Ecto neural progenitor cell (in vitro differentiated cells): ENCODE results near the gene AAMP.
"Not testable (repeated sequence)": the region's sequence is repeated elsewhere in the genome, so short reads cannot be mapped to it uniquely, and the experiment has no call there.

Source experiments
- DNase-seq: peaks from one replicate; pipeline ENCODE4 v3.0.0-alpha.2; 2018; ENCODE audit warnings: low spot score

Gene AAMP

DNA sequence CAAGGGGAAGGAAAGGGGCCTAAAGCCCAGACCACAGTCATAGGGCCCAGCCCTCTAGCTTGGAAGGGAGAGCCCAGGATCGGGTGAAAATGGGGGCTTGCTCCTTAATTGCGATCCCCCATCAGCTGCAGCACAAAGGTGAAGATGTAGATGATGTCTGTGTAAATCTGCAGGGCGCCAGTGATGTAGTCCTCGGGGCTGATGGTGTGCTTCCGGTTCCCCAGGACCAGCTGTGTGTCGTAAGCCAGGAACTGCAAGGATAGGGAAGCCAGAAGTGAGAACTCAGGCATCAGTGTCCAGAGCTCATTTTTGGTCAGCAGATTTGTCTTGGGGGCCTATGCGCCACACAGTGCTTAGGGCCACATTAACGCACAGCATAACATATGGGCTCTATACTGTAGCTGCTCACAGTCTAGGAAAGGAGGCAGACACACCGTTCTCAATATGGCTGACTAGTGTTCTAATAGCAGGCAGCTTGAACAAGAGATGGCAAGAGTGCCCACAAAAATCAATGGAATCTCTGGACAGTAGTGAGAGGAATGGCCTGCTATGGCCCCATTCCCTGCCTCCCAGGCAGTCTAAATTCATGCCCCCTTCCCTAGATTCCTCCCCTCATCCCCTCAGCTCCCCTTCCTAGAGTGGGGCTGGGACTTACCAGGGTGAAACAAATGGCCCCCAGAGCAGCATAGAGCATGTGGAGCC, 5.6 kb upstream of the AAMP start:
- DNase-seq = no peak

DNA sequence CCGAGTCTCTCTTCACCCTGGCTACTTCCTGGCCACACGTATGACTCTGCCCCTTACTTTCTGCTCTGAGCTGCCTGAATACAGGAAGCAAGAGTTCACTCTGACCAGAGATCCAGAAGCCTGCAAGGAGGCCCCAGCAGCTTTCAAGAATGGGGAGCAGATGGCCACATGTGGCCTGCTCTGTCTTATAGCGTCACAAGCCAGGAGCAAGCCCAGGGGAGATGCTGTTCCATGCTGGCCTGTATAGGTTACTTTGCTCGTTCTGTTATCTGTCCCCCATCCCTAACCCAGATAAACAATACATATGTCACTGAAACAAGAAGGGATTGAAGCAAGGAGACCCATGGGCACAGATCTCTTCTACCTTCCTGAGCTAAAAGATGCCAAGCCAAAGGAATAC, 4.6 kb upstream of the AAMP start:
- DNase-seq = no peak

DNA sequence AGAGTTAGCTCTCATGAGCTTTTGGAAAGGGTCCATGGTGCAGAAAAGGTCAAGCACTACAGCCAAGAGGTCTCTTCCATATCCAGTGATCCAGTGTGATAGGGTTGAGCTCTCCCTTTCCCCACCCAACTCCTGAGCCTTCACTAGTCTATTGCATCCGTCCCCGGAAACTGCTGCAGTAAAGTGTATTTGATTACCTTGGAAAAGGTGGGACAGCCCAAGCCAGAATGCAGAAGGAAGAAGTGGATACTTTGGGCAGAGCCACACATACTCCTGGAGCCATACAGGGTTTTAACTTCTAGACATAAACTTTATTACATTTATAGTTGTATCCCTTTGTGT, 3.9 kb upstream of the AAMP start:
- DNase-seq = no peak

DNA sequence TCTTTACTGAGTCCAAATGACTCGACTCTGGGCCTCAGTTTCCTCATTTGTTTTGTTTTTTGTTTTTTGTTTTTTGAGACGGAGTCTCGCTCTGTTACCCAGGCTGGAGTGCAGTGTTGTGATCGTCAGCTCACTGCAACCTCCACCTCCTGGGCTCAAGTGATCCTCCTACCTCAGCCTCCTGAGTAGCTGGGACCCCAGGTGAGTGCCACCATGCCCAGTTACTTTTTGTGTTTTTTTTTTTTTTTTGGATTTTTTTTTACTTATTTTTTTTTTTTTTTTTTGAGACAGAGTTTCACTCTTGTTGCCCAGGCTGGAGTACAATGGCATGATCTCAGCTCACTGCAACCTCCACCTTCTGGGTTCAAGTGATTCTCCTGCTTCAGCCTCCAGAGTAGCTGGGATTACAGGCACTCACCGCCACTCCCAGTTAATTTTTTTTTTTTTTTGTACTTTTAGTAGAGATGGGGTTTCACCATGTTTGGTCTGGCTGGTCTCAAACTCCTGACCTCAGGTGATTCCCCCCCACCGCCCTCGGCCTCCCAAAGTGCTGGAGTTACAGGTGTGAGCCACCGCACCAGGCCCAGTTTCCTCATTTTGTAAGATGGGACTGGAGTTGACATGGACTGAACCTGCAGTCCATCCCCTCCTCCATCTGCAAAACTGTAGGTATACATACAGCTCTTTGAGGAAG, 3.4 kb upstream of the AAMP start:
- DNase-seq = not testable (repeated sequence)

DNA sequence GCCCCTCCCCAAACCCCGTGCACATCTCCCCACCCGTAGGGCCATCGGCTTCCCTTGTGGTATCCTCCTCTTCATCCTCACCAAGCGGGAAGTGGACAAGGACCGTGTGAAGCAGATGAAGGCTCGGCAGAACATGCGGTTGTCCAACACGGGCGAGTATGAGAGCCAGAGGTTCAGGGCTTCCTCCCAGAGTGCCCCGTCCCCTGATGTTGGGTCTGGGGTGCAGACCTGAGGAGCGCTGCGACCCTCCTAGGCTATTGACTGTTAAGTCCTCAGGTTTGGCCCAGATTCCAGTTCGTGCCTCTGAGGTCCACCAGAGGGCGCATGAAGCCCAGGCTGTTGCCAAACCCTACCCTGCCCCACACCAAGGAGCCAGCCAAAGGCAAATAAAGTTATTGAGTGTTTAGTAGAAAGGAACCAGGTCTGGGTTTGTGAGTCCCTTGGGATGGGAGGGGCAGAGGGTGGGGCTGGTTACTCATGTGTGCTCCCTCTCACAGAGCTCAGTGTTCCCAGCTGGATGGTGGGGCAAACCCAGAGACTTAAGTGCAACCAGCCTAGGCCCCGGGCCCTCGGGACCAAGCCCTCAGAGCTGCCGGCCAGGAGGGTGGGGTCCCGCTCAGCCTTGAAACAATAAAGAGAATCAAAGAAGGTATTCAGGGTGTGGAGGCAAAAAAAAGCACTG, 2.7 kb upstream of the AAMP start:
- DNase-seq = peak; percentile 83

DNA sequence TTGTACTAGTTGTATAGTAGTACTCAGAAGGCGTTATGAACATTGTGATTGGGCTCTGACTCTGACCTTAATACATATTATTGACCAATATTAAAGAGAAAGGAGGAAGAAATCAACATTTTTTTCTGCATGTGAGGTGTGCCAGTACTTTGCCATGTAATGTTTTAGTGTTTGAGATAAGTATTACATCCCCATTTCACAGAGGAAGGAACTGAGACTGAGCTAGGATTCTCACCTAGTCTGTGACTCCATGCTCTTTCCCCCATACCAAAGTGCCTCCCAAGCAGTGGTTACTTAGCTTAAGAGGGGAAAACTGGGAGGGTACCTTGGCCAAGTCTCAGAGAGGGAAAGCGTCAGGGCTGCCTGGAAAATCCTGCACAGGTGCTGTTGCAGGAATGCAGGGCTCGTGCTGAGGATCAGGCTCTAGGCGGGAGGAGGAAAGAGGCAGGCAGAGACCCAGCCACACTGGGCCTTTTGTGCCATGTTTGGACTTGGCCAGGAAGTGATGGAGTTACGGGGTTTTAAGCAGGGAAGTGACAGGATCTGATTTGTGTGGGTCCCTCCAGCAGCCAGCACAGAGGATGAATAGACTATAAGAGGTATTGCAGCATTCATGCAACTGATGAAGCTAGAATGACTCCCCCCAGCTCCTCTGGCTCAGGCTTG, 2.1 kb upstream of the AAMP start:
- no peak for DNase-seq

DNA sequence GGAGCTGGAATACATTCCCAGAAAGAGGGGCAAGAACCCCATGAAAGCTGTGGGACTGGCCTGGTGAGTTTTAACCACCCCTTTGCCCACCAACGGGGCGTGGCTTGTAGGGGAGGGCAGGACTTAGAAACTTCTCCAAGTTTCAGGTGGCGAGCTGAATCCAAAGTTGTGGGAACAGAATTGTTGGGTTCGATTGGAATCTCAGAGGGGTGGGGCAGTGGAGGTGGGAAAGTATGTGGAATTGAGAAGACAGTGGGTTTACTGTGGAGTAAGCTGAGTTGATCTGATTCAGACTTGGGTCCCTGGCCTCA, 1.5 kb upstream of the AAMP start:
- DNase-seq = no peak

DNA sequence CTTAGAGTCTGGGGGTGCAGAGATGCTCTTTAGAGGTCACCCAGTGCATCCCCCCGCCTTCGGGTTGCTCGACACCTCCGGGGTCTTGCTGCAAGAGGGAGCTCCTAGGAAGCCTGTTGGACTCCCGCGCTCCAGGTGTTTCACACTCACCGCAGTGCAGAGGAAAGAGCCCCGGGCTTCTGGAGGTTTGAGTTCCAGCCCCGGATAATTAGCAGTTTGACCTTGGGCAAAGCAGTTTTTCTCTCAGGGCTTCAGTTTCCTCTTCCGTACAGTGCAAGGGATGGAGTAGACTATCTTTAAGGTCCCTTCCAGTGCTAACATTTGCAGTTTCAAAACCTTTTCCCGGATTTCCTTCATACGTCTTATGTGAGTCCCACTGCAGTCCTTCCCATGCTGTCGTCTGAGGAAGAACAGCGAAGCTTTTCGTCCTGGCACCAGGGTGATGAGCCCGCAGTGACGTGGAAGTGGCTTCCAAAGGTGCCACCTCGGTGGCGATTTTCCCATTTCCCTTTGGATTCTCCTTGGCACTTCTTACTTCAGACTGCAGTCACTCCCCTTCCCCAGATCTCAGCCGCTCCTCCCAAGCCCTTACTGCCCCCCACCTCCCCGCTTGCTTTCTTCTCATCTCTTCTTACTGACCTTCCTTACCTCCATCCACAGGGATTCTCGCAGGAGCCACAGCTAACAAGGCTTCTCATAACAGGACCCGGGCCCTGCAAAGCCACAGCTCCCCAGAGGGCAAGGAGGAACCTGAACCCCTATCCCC, 967 bp upstream of the AAMP start:
- no peak for DNase-seq

DNA sequence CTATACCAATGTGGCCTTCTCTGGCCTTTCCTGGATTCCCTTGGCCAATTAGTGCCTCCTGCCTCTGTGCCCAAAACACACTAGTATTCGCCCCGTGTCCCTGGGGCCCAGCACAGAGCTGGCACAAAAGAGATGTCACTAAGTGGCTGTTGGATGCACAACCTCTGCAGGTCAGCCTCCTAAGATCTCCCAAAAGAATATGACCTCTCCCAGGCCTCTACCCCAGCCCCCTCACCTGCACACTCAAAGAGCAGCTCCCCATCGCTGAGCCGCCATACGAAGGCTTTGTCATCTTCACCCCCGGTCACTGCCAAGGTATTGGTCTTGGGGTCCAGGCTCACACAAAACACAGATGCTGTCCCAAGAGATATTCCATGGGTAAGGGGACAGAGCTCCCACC, 2.7 kb downstream of the AAMP start:
- DNase-seq = no peak

DNA sequence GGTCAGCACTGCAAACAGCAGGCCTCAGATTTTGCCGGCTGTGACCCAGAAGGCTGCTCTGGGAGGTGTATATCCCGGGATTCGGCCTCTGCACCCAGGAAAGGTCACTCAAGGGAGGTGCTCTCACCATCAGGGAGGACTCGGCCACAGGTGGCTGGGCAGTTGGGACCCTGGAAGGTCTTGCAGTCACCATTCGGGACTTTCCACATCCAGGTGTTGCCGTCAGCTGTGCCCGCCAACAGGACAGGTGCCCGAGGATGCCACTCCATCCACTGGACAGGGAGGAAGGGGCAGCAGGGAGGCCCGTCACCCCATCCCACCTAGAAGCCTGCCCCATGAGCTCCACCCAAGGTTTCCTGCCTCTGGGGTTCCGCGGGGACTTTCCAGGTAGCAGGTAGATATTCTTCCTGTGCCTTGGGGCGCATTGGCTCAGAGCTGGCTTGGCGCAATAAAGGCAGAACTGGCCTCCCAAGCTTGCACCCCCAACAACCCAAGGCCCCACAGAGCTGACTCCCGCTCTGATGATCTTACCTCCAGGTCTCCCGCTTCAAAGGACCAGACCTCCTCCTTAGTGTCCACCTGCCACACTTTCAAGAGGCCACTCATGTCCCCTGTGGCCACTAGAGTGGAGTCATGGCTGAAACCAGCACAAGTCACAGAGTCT, 3.5 kb downstream of the AAMP start:
- no peak for DNase-seq

DNA sequence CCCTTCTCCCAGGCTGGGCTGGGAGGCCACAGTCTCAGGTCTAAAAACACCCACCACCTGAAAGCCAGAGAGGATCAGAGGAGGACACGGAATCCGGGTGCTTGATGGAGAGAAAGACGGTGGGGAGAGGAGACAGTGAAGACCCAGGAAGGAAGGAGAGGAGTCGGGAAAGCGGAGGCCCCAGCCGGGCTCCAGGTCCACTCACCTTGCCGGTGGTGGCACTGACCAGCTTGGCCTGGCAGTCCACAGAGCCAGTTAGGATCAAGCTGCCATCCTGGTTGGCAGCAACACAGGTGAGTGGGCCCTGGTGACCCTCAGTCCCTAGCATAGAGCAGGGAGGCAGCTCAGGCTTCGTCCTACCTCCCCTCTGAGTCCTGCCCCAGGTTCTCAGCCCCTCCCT, 4.3 kb downstream of the AAMP start:
- DNase-seq = no peak

DNA sequence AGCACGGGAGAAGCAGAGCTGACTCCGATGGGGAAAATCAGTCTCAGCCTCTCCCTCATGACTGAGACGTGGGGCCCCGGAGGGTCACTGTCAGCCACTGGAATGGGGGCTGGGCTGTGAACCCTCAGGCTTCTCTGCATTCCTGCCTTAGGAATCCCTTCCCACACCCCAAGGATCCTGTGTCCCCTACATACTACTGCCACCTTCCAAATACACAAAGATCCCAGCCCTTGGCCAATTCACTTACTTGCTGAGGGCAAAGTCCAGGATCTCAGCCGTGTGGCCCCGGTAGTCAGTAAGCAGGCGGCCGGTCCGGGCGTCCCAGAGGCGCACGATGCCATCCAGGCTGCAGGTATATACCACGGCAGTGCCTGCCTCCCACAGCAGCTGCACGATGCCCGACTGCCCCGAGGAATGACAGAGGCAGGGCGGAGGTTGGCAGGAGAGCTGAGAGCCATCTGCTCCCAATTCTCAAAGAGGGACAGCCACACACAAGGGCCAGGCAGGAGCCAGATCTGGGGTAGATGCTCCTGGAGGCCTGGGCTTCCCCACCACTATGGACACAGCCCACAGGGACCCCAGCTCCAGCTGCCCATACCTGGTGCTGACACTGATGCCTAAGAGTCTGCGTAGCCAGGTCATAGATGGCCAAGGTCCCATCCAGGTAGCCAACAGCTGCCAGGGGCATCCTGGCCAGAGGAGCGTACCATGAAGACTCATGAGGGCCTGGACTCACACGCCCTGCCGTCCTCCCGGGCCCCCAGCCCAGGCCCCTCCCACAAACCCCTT, 5.0 kb downstream of the AAMP start:
- DNase-seq = peak; percentile 42

DNA sequence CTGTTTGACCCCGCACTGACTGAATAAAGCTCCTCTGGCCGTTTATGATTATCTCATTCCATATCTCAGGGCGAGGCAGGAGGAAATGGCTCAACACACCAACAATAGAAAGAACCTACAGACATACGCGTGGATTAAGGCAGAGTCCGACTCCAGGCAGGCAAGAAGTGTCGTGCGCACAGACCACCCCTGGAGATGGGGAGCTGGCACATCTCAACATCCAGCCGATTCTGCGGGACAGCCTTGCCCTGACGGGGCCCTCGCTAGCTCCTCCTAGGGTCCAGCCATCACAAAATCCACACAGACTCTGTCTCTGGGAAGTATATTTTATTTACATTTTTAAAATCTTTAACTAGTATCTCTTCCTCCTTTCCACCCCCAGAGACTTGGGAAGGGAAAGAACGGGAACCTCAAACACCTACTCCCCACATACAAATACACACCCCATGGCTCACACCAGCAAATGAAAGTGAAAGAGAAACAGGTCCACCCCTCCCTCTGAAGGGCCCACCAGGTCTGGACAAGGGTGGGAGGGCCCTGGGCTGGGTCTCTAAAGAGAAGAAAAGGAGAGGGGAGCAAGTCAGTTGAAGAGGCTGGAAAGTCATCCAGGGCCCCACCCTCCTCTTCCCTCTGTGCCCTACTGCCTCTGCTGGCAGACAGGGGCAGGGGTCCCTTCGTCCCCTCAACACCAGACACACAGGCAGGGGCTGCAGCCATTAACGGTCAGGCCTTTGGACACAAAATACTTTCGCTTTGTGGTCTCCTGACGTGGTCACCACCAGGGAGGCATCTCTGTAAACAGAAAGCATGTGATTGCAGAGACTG, 5.9 kb downstream of the AAMP start:
- DNase-seq = peak; percentile 37

DNA sequence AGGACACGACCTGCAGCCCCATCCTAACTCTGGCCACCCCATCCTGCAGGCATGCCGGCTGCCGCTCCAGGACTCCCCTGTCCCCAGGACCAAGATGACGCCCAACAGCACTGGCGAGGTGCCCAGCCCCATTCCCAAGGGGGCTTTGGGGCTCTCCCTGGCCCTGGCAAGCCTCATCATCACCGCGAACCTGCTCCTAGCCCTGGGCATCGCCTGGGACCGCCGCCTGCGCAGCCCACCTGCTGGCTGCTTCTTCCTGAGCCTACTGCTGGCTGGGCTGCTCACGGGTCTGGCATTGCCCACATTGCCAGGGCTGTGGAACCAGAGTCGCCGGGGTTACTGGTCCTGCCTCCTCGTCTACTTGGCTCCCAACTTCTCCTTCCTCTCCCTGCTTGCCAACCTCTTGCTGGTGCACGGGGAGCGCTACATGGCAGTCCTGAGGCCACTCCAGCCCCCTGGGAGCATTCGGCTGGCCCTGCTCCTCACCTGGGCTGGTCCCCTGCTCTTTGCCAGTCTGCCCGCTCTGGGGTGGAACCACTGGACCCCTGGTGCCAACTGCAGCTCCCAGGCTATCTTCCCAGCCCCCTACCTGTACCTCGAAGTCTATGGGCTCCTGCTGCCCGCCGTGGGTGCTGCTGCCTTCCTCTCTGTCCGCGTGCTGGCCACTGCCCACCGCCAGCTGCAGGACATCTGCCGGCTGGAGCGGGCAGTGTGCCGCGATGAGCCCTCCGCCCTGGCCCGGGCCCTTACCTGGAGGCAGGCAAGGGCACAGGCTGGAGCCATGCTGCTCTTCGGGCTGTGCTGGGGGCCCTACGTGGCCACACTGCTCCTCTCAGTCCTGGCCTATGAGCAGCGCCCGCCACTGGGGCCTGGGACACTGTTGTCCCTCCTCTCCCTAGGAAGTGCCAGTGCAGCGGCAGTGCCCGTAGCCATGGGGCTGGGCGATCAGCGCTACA, 7.0 kb downstream of the AAMP start:
- DNase-seq = peak; percentile 41

DNA sequence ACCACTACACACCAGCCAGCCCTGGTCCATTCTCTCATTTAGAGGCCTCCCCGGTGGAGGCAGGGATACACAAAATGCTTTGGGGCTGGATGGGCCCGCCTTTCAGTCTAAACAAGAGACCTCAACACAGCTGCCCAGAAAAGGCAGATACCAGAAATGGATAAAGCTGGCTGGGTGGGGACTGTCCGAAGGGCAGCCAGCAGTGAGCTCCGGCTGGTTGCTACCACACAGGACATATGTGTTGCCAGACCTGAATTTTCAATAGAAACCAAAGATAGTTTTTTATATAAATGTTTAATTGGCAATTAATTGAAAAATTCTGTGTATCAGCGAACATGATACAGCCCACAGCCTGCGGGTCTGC, 7.7 kb downstream of the AAMP start:
- no peak for DNase-seq

DNA sequence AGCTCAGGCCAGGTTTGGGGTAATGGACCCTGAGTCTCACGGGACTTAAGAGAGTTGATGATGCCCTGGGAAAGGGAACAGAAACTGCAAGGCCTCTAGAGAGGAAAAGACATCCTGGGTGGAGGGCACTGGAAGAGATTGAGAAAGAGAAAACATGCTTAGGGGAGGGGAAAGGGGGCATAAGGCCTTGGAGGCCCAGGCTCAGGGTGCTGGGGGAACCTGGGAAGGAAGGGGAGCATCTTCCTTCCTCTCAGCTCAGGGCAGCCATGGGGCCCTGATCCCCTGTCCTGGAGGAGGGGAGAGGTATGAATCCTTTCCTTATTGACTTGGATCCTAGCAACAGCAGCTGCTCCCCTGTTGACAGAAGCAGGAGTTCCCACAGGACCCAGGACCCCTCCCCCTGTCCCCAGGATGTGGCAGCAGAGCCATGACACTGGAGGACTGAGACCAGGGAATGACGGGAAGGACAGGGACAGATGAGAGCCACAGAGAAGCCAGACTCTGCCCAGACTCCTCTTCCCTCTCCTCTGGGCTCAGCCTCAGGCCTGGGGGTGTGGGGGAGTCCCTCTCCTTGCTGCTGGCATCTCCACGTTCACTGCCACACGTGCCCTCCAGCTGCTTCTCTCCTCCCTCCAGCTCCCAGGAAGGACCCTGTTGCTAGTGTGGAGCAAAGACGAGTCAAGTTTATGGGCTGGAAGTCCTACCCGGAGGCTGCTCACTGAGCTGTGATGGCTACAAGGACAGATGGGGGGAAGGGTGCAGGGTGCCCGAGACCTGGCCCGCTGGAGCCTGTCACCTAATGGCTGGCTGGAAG, 8.3 kb downstream of the AAMP start:
- DNase-seq = no peak

DNA sequence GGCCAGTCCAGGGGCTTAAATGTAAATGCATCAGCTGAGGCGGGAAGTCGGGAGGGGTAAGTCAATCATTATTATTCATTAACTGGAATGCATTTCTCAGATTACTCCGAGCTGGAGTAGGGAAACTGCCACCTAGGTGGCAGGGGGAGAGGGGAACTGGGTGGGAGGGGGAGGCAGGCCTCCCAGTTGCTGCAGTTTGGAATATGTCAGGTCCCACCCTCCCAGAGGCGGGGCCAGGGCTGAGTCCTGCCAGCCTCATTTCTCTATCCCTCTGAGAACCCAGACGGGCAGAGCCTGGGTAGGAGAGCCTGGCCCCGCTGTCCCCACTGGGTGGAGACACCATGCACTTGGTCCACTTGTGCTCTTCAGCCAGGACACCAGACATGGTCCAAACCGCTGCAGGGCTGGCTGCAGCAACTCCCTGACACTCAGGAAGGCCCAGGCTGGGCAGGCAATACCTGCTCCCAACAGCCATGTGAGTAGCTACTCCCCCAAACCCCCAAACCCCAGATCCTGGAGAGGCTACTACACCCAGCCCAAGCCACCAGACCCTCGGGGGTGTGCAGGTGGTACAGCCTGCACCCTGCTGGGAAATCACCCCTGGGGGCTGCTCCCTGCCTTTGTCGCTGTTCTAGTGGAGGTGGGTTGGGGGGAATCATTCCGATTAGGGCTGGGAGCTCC, 9.1 kb downstream of the AAMP start, which contains the start of gene GPBAR1:
Gene GPBAR1 (plus strand): TSS at position 274 of the 681 bp plus-strand sequence. CDS start 1,710 bp downstream, outside the sequence.
- DNase-seq = peak; percentile 77
